Measurements from ENCODE around the gene SASH1.
A peak's percentile ranks its signal among the peaks of the same experiment; 100 is the strongest.

SASH1 gene

GRCh38 chr6:148441454-148441911 is 98.8 kb downstream of the SASH1 start:
- peak; percentile 72 to 90 for DNase-seq (ENCODE audit: low read depth in 2 of 2)
- no peak overlapping the region for H3K4me3 ChIP-seq (replicated peaks in 1 of 2; ENCODE audit: low read depth in 2 of 2, low read length in 2 of 2)
- TF ChIP-seq CTCF (IDR thresholded peaks at IDR 0.05; ENCODE audit: low read depth, low read length) = no peak

- no peak for DNase-seq (ENCODE audit: low read depth in 2 of 2)
- no peak for TF ChIP-seq CTCF (IDR thresholded peaks at IDR 0.05; ENCODE audit: low read depth, low read length)
- no peak overlapping the region for H3K4me3 ChIP-seq (replicated peaks in 1 of 2; ENCODE audit: low read depth in 2 of 2, low read length in 2 of 2)
Measured at GRCh38 chr6:148443798-148444560, 101.3 kb downstream of the SASH1 start.

- no peak overlapping the region for H3K4me3 ChIP-seq (replicated peaks in 1 of 2; ENCODE audit: low read depth in 2 of 2, low read length in 2 of 2)
- no peak for TF ChIP-seq CTCF (IDR thresholded peaks at IDR 0.05; ENCODE audit: low read depth, low read length)
- DNase-seq (ENCODE audit: low read depth in 2 of 2) = no peak
Measured at GRCh38 chr6:148445116-148445515, 102.5 kb downstream of the SASH1 start.

GRCh38 chr6:148445620-148446019 is 103.0 kb downstream of the SASH1 start:
- no peak for TF ChIP-seq CTCF (IDR thresholded peaks at IDR 0.05; ENCODE audit: low read depth, low read length)
- peak; percentile 69 to 81 for DNase-seq (ENCODE audit: low read depth in 2 of 2)
- no peak overlapping the region for H3K4me3 ChIP-seq (replicated peaks in 1 of 2; ENCODE audit: low read depth in 2 of 2, low read length in 2 of 2)

- no peak for DNase-seq (ENCODE audit: low read depth in 2 of 2)
- TF ChIP-seq CTCF (IDR thresholded peaks at IDR 0.05; ENCODE audit: low read depth, low read length) = no peak
- no peak overlapping the region for H3K4me3 ChIP-seq (replicated peaks in 1 of 2; ENCODE audit: low read depth in 2 of 2, low read length in 2 of 2)
Measured at GRCh38 chr6:148446681-148447080, 104.0 kb downstream of the SASH1 start.

GRCh38 chr6:148447521-148448230 is 105.0 kb downstream of the SASH1 start:
- no peak for TF ChIP-seq CTCF (IDR thresholded peaks at IDR 0.05; ENCODE audit: low read depth, low read length)
- no peak for DNase-seq (ENCODE audit: low read depth in 2 of 2)
- H3K4me3 ChIP-seq (replicated peaks in 1 of 2; ENCODE audit: low read depth in 2 of 2, low read length in 2 of 2) = no peak overlapping the region
